HTR-8/SVneo (cell line): Measurements from ENCODE around the gene ZFP64.
A peak's percentile ranks its signal among the peaks of the same experiment; 100 is the strongest.
"Not testable (repeated sequence)": the region's sequence is repeated elsewhere in the genome, so short reads cannot be mapped to it uniquely, and the experiment has no call there.

Experiments used
- DNase-seq: peaks from one replicate; pipeline ENCODE4 v3.0.0; 2011; ENCODE audit warnings: low spot score, mixed read lengths; ENCODE audit not compliant: insufficient read length
- FAIRE-seq: peaks from 2 replicates; lab custom pipeline; 2011; peaks lifted over from hg19 to GRCh38; lab: Jason Lieb, UNC

ZFP64 gene

GRCh38 chr20:52167232-52167840 lies 24.2 kb downstream of the ZFP64 start:
- no peak for DNase-seq
- FAIRE-seq = no peak

GRCh38 chr20:52166150-52166549 lies 25.4 kb downstream of the ZFP64 start:
- no peak for DNase-seq
- no peak for FAIRE-seq

- DNase-seq = no peak
- FAIRE-seq = peak; percentile 90
These were observed 30.9 kb downstream of the ZFP64 start for GRCh38 chr20:52160621-52161204.

GRCh38 chr20:52160049-52160570 lies 31.5 kb downstream of the ZFP64 start:
- no peak for FAIRE-seq
- DNase-seq = no peak

- no peak for FAIRE-seq
- DNase-seq = no peak
These were observed 37.0 kb downstream of the ZFP64 start for GRCh38 chr20:52154575-52154974.

- FAIRE-seq (no peak), DNase-seq (no peak)
These were observed 37.7 kb downstream of the ZFP64 start for GRCh38 chr20:52153896-52154295.

GRCh38 chr20:52152921-52153320 lies 38.7 kb downstream of the ZFP64 start:
- FAIRE-seq = no peak
- no peak for DNase-seq

- DNase-seq = no peak
- peak; percentile 79 for FAIRE-seq
These were observed 39.2 kb downstream of the ZFP64 start for GRCh38 chr20:52152416-52152815.

- peak; percentile 86 for DNase-seq
- peak; percentile 99 for FAIRE-seq
These were observed 40.9 kb downstream of the ZFP64 start for GRCh38 chr20:52150440-52151258.

- DNase-seq (no peak), FAIRE-seq (no peak)
These were observed 46.0 kb downstream of the ZFP64 start for GRCh38 chr20:52145587-52145986.

- no peak for DNase-seq
- FAIRE-seq = no peak
These were observed 48.3 kb downstream of the ZFP64 start for GRCh38 chr20:52143277-52143676.

GRCh38 chr20:52142757-52143156 lies 48.8 kb downstream of the ZFP64 start:
- no peak for FAIRE-seq
- no peak for DNase-seq

GRCh38 chr20:52139986-52140385 lies 51.6 kb downstream of the ZFP64 start:
- FAIRE-seq = no peak

GRCh38 chr20:52137850-52138249 lies 53.7 kb downstream of the ZFP64 start:
- FAIRE-seq (no peak), DNase-seq (no peak)

More at GRCh38 chr20:52139986-52140385, 51.6 kb downstream of the ZFP64 start:
- DNase-seq = no peak

- not testable (repeated sequence) for FAIRE-seq, DNase-seq
These were observed 57.9 kb downstream of the ZFP64 start for GRCh38 chr20:52133714-52134113.

GRCh38 chr20:52132337-52132736 lies 59.2 kb downstream of the ZFP64 start:
- FAIRE-seq (no peak), DNase-seq (no peak)

- FAIRE-seq (no peak), DNase-seq (no peak)
These were observed 60.4 kb downstream of the ZFP64 start for GRCh38 chr20:52131048-52131643.

GRCh38 chr20:52130406-52130805 lies 61.2 kb downstream of the ZFP64 start:
- DNase-seq (no peak), FAIRE-seq (peak; percentile 60)

GRCh38 chr20:52129611-52130010 lies 62.0 kb downstream of the ZFP64 start:
- DNase-seq (no peak), FAIRE-seq (peak; percentile 87)

GRCh38 chr20:52127309-52127708 lies 64.3 kb downstream of the ZFP64 start:
- no peak for DNase-seq
- FAIRE-seq = no peak

GRCh38 chr20:52124821-52125220 lies 66.8 kb downstream of the ZFP64 start:
- FAIRE-seq (no peak), DNase-seq (no peak)
